Endodermal cell (in vitro differentiated cells): ENCODE results near the gene CYP4V2. TPM values are rescaled to one million over a fixed set of nuclear protein-coding genes. Genes with fewer than 3 reads are reported as not detected.

Source experiments
- DNase-seq: peaks from one replicate; pipeline ENCODE4 v3.0.0-alpha.2; 2017
- H3K27ac ChIP-seq: 2 replicates; pipeline ENCODE4 v1.5.1; 2013; ENCODE audit warnings: mild to moderate bottlenecking, low read depth, low read length, moderate library complexity
- H3K27me3 ChIP-seq: 2 replicates; pipeline ENCODE4 v1.6.1; 2013; ENCODE audit warnings: mild to moderate bottlenecking, low read length, moderate library complexity; ENCODE audit not compliant: insufficient read depth, control insufficient read depth, poor library complexity, severe bottlenecking
- H3K36me3 ChIP-seq: 2 replicates; pipeline ENCODE4 v1.7.0; 2013; ENCODE audit warnings: mild to moderate bottlenecking, low read length, moderate library complexity; ENCODE audit not compliant: control insufficient read depth, insufficient read depth
- H3K4me1 ChIP-seq: one replicate; pipeline ENCODE4 v1.7.0; 2013; ENCODE audit warnings: low read length; ENCODE audit not compliant: control insufficient read depth, insufficient read depth
- H3K4me3 ChIP-seq: 2 replicates; pipeline ENCODE4 v1.5.1; 2013; ENCODE audit warnings: mild to moderate bottlenecking, low read length, moderate library complexity
- H3K9ac ChIP-seq: 2 replicates; pipeline ENCODE4 v1.6.1; 2013; ENCODE audit warnings: mild to moderate bottlenecking, low read length, moderate library complexity; ENCODE audit not compliant: poor library complexity, severe bottlenecking; ENCODE audit errors: extremely low read depth
- H3K9me3 ChIP-seq: 2 replicates; pipeline ENCODE4 v1.6.1; 2013; ENCODE audit warnings: mild to moderate bottlenecking, low read length, moderate library complexity; ENCODE audit not compliant: control insufficient read depth
- H3K27ac Mint-ChIP-seq: 2 replicates; pipeline ENCODE4 v1.8.0; 2020; ENCODE audit warnings: mixed read lengths
- H3K27me3 Mint-ChIP-seq: 2 replicates; pipeline ENCODE4 v1.8.0; 2021; ENCODE audit warnings: mild to moderate bottlenecking, mixed read lengths; ENCODE audit not compliant: insufficient read depth
- H3K36me3 Mint-ChIP-seq: 2 replicates; pipeline ENCODE4 v1.8.0; 2020; ENCODE audit warnings: low read depth, mixed read lengths
- H3K4me1 Mint-ChIP-seq: 2 replicates; pipeline ENCODE4 v1.8.0; 2020; ENCODE audit warnings: mixed read lengths
- H3K4me3 Mint-ChIP-seq: 2 replicates; pipeline ENCODE4 v1.8.0; 2020; ENCODE audit warnings: mild to moderate bottlenecking, moderate library complexity, mixed read lengths
- H3K9me3 Mint-ChIP-seq: 2 replicates; pipeline ENCODE4 v1.8.0; 2020; ENCODE audit warnings: mild to moderate bottlenecking, mixed read lengths
- WGBS, 2 experiments: methylation state at CpG; one replicate each; pipeline versions ENCODE4 v1.1.5 to v1.1.7; 2013; ENCODE audit warnings: missing lambda C conversion rate in 2 of 2, mixed read lengths in 1 of 2; ENCODE audit not compliant: insufficient coverage in 1 of 2, insufficient read length in 1 of 2; 5-methylcytosine and 5-hydroxymethylcytosine counted together
- total RNA-seq, 2 donors: library from RNA; stranded (reverse); fragmentation: NEBNext Ultra II Directional in 1 of 2; extraction: Animal tissue kit (Norgen Biotek cat#: 25700) in 1 of 2; gene quantifications; 2 replicates in 1 of 2; 3 replicates in 1 of 2; pipeline ENCODE4 v1.2.1, GENCODE V29; 2021
- TF ChIP-seq, protein P1 (sequence below): fragments of 200-600 bp; sonication (generic); conservative IDR thresholded peaks from 2 replicates; pipeline ENCODE4 v1.5.0; 2021; ENCODE audit warnings: antibody characterized with exemption, mild to moderate bottlenecking

CYP4V2 gene
- total RNA-seq, 2 donors from 2014 or later: 2.0 to 2.1 TPM

DNA sequence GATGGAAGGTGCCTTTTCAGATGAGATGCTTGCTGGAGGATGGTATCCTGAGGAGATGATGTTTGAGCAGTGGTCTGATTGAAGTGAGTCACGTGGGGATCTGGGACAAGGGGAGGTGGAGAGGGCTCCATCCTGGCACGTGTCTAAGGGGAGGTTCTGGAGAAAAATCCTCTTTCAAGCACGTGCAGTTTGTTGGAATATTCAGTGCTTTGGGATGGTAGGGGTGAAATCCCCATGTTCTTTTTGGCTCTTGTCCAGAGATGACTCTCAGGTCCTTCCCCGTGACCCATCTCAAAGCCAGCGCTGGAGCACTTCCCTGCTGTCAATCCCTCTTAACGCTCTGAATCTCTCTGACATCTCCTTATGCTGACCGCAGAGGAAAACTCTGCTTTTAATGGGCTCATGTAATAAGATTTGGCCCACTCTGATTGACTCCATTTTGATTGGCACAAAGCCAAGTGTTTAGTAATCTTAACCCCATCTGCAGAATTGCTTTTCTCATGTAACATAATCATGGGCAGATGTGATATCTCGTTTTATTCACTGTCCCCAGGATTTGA is 25.2 kb downstream of the CYP4V2 start:
- TF ChIP-seq, protein P1, sequence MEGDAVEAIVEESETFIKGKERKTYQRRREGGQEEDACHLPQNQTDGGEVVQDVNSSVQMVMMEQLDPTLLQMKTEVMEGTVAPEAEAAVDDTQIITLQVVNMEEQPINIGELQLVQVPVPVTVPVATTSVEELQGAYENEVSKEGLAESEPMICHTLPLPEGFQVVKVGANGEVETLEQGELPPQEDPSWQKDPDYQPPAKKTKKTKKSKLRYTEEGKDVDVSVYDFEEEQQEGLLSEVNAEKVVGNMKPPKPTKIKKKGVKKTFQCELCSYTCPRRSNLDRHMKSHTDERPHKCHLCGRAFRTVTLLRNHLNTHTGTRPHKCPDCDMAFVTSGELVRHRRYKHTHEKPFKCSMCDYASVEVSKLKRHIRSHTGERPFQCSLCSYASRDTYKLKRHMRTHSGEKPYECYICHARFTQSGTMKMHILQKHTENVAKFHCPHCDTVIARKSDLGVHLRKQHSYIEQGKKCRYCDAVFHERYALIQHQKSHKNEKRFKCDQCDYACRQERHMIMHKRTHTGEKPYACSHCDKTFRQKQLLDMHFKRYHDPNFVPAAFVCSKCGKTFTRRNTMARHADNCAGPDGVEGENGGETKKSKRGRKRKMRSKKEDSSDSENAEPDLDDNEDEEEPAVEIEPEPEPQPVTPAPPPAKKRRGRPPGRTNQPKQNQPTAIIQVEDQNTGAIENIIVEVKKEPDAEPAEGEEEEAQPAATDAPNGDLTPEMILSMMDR: no peak
- peaks cover 19% of the 10 kb centered on the region for H3K4me1 Mint-ChIP-seq
- Histone ChIP-seq H3K4me3 (no peak overlapping the region), H3K9ac (no peak overlapping the region), H3K9me3 (no peaks in the 10 kb centered on the region), H3K27me3 (peaks cover 45% of the 10 kb centered on the region), H3K27ac (no peak overlapping the region), H3K4me1 (no peaks in the 10 kb centered on the region), H3K36me3 (no peaks in the 10 kb centered on the region)
- DNase-seq: no peak
- H3K27ac Mint-ChIP-seq: no peak overlapping the region
- no peaks in the 10 kb centered on the region for H3K9me3 Mint-ChIP-seq
- H3K36me3 Mint-ChIP-seq: no peaks in the 10 kb centered on the region
- WGBS, 2 experiments: 91 to 93% methylated on average over 5 to 8 of the region's 8 CpGs
- peaks cover 25% of the 10 kb centered on the region for H3K27me3 Mint-ChIP-seq
- H3K4me3 Mint-ChIP-seq: no peak overlapping the region

DNA sequence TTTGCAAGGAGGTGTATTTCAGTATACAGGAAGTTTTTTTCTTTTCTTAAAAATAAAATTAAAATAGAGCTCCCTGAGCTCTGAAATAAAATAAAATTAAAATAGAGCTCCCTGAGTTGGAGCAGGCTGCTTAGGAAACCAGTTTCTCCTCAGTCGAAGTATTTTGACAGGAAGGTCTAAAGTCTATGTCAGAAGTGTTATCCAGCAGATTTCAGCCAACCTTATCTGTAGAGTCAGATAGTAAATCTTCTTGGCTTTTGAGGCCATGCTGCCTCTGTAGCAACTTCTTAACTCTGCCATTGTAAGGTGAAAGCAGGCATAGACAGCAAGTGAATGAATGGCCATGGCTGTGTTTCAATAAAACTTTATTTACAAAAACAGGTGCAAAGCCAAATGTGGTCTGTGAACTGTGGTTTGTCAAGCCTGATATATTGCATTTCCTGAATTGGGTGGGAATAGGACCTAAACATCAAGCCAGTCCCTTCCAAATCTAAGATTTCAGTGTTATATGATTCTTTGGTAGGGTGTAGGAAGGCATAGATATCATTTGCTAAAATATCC is 26.4 kb downstream of the CYP4V2 start:
- no peak overlapping the region for H3K27ac ChIP-seq
- no peak overlapping the region for H3K9ac ChIP-seq
- TF ChIP-seq, protein P1: no peak
- Mint-ChIP-seq H3K36me3 (no peaks in the 10 kb centered on the region), H3K9me3 (peaks cover 3% of the 10 kb centered on the region), H3K27me3 (peaks cover 23% of the 10 kb centered on the region), H3K4me1 (peaks cover 19% of the 10 kb centered on the region), H3K27ac (no peak overlapping the region), H3K4me3 (no peak overlapping the region)
- H3K4me3 ChIP-seq: no peak overlapping the region
- no peaks in the 10 kb centered on the region for H3K4me1 ChIP-seq
- H3K27me3 ChIP-seq: peaks cover 36% of the 10 kb centered on the region
- H3K36me3 ChIP-seq: no peaks in the 10 kb centered on the region
- 80 to 86% methylated on average over 1 of the region's 1 CpG for WGBS, 2 experiments
- DNase-seq: no peak
- peaks cover 4% of the 10 kb centered on the region for H3K9me3 ChIP-seq

DNA sequence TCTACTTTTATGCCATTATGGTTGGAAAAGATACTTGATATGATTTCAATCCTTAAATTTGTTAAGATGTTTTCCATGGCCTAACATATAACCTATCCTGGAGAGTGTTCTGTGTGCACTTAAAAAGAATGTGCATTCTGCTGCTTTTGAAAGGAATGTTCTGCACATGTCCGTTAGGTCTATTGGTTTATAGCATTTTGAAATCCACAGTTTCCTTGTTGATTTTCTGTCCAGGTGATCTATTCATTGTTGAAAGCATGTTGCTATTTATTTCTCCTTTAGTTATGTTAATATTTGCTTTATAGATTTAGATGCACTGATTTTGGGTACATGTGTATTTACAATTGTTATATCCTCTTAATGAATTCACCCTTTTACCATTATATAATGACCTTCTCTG is 30.3 kb downstream of the CYP4V2 start:
- H3K27me3 Mint-ChIP-seq: no peaks in the 10 kb centered on the region
- TF ChIP-seq, protein P1: no peak
- H3K27ac ChIP-seq: no peak overlapping the region

More for the DNA sequence above, 30.3 kb downstream of the CYP4V2 start:
- Histone ChIP-seq H3K27me3 (peaks cover 5% of the 10 kb centered on the region), H3K4me3 (no peak overlapping the region), H3K9ac (no peak overlapping the region), H3K4me1 (no peaks in the 10 kb centered on the region), H3K9me3 (peaks cover 30% of the 10 kb centered on the region), H3K36me3 (no peaks in the 10 kb centered on the region)
- no peak for DNase-seq
- Mint-ChIP-seq H3K36me3 (peaks cover 11% of the 10 kb centered on the region), H3K4me1 (peaks cover 13% of the 10 kb centered on the region), H3K4me3 (no peak overlapping the region), H3K27ac (no peak overlapping the region), H3K9me3 (peaks cover 35% of the 10 kb centered on the region)
- 90 to 92% methylated on average over 1 of the region's 1 CpG for WGBS, 2 experiments
